OCI-LY3 (cell line): ENCODE measurements around the gene IRF5.

Source experiments
- CTCF ChIP-seq: fragments of 200-600, 300-600 bp; sonication (generic); IDR thresholded peaks from 2 replicates; pipeline ENCODE4 v1.5.1; 2014; ENCODE audit warnings: antibody characterized with exemption, low read length, low read depth
- EZH2phosphoT487 ChIP-seq: fragments of 200-600 bp; shearing (Covaris generic); IDR thresholded peaks from 2 replicates; pipeline ENCODE4 v1.6.1; 2018; ENCODE audit warnings: antibody characterized with exemption, mixed run types, low read depth

GRCh38 chr7:128968624-128969023 is 30.9 kb downstream of the IRF5 start:
- TF ChIP-seq CTCF (no peak), EZH2phosphoT487 (no peak)
